Breast epithelium (tissue), 4 donors: ENCODE results near the gene ANKRD11. TPM values are rescaled to one million over a fixed set of nuclear protein-coding genes. Genes with fewer than 3 reads are reported as not detected.
"Not testable (repeated sequence)": the region's sequence is repeated elsewhere in the genome, so short reads cannot be mapped to it uniquely, and the experiment has no call there.

Experiments
- DNase-seq, 2 donors: peaks; one replicate each; pipeline ENCODE4 v3.0.0-alpha.2; 2019; ENCODE audit warnings: low spot score in 2 of 2
- H3K27ac ChIP-seq, 2 donors: fragments of 200-600 bp; sonication (generic) in 1 of 2; one replicate each; pipeline ENCODE4 v1.5.1; 2016 to 2019; ENCODE audit warnings: mild to moderate bottlenecking in 1 of 2
- H3K27me3 ChIP-seq, 2 donors: fragments of 200-600 bp; sonication (generic) in 1 of 2; one replicate each; pipeline versions ENCODE4 v1.5.1 to v1.6.0; 2017 to 2019; ENCODE audit warnings: control low read depth in 1 of 2, mild to moderate bottlenecking in 1 of 2
- H3K36me3 ChIP-seq: fragments of 200-600 bp; one replicate; pipeline ENCODE4 v1.5.1; 2019
- H3K4me1 ChIP-seq, 2 donors: fragments of 200-600 bp; sonication (generic); one replicate each; pipeline ENCODE4 v1.5.1; 2016 to 2019; ENCODE audit warnings: control low read depth in 1 of 2
- H3K4me3 ChIP-seq, 3 donors: fragments of 200-600 bp; sonication (generic); 1 replicate in 2 of 3; 2 replicates in 1 of 3; pipeline ENCODE4 v1.5.1; 2016 to 2019; ENCODE audit warnings: mild to moderate bottlenecking in 3 of 3, moderate library complexity in 2 of 3
- H3K9me3 ChIP-seq, 2 donors: fragments of 200-600 bp; sonication (generic) in 1 of 2; one replicate each; pipeline ENCODE4 v1.5.1; 2016 to 2019; ENCODE audit warnings: control low read depth in 1 of 2
- CTCF ChIP-seq, 3 donors: fragments of 450-650 bp; IDR thresholded peaks; one replicate each; pipeline ENCODE4 v1.5.1; 2016 to 2017; ENCODE audit warnings: antibody characterized with exemption in 3 of 3, mild to moderate bottlenecking in 3 of 3, moderate library complexity in 3 of 3
- POLR2A ChIP-seq: fragments of 450-650 bp; IDR thresholded peaks from one replicate; pipeline ENCODE4 v1.6.1; 2016; ENCODE audit warnings: antibody characterized with exemption, mild to moderate bottlenecking, moderate library complexity
- POLR2AphosphoS5 ChIP-seq, 3 donors: sonication (generic); formaldehyde crosslinking; IDR thresholded peaks; one replicate each; pipeline ENCODE4 v1.6.1; 2017; ENCODE audit warnings: antibody characterized with exemption in 3 of 3
- intact Hi-C: fragments of 100-400 bp; cut with DNase I; formaldehyde crosslinking; loops from one replicate; pipeline ENCODE4 v1.15.1; 2023; ENCODE audit warnings: low total_unique reads
- total RNA-seq, 3 donors: library from RNA; depleted of rRNA; stranded (reverse); fragments of >200 nt; gene quantifications; one replicate each; pipeline ENCODE4 v1.1.0, GENCODE V29; 2016

The ANKRD11 gene
- total RNA-seq, 3 donors from 2014 or later: 64.0 to 79.0 (median 69.2) TPM

GRCh38 chr16:89246383-89246902 lies 243.9 kb downstream of the ANKRD11 start:
- TF ChIP-seq POLR2AphosphoS5 (IDR thresholded peaks at IDR 0.05) (no peak), POLR2A (no peak), CTCF (IDR thresholded peaks at IDR 0.05) (no peak)
- Histone ChIP-seq H3K27ac (no peak overlapping the region), H3K9me3 (peaks cover 0 to 4% of the 10 kb centered on the region in 2 donors), H3K27me3 (no peaks in the 10 kb centered on the region), H3K4me1 (no peaks in the 10 kb centered on the region), H3K36me3 (no peaks in the 10 kb centered on the region), H3K4me3 (peak overlapping the region in 2 of 3 donors; percentile 56 to 80)
- no peak for DNase-seq
- intact Hi-C loops: no loop called here

- no peak overlapping the region for H3K27ac ChIP-seq
- H3K4me3 ChIP-seq: no peak overlapping the region
- no peaks in the 10 kb centered on the region for H3K36me3 ChIP-seq
- H3K9me3 ChIP-seq: no peaks in the 10 kb centered on the region
- no peaks in the 10 kb centered on the region for H3K27me3 ChIP-seq
- intact Hi-C loops: no loop called here
- TF ChIP-seq POLR2AphosphoS5 (IDR thresholded peaks at IDR 0.05) (no peak), POLR2A (no peak), CTCF (IDR thresholded peaks at IDR 0.05) (no peak)
- DNase-seq: no peak
- H3K4me1 ChIP-seq: no peaks in the 10 kb centered on the region
Observed at GRCh38 chr16:89244754-89245153, 245.6 kb downstream of the ANKRD11 start.

GRCh38 chr16:89244264-89244663 lies 246.1 kb downstream of the ANKRD11 start:
- H3K27me3 ChIP-seq, H3K4me3 ChIP-seq, H3K9me3 ChIP-seq, H3K4me1 ChIP-seq, intact Hi-C loops, H3K36me3 ChIP-seq, H3K27ac ChIP-seq: not testable (repeated sequence)
- DNase-seq: peak in 1 of 2 donors; percentile 17

- H3K27ac ChIP-seq: no peak overlapping the region
- TF ChIP-seq POLR2AphosphoS5 (IDR thresholded peaks at IDR 0.05) (no peak), CTCF (IDR thresholded peaks at IDR 0.05) (no peak), POLR2A (no peak)
- H3K36me3 ChIP-seq: no peaks in the 10 kb centered on the region
- intact Hi-C loops: no loop called here
- DNase-seq: peak in 1 of 2 donors; percentile 35
- H3K4me1 ChIP-seq: no peaks in the 10 kb centered on the region
- H3K4me3 ChIP-seq: no peak overlapping the region
- H3K27me3 ChIP-seq: no peaks in the 10 kb centered on the region
- H3K9me3 ChIP-seq: no peaks in the 10 kb centered on the region
Observed at GRCh38 chr16:89243664-89244063, 246.7 kb downstream of the ANKRD11 start.

GRCh38 chr16:89242795-89243200 lies 247.6 kb downstream of the ANKRD11 start:
- no peak overlapping the region for H3K27ac ChIP-seq
- no peaks in the 10 kb centered on the region for H3K36me3 ChIP-seq
- H3K9me3 ChIP-seq: no peaks in the 10 kb centered on the region
- H3K4me1 ChIP-seq: no peaks in the 10 kb centered on the region
- TF ChIP-seq CTCF (IDR thresholded peaks at IDR 0.05) (no peak), POLR2AphosphoS5 (IDR thresholded peaks at IDR 0.05) (no peak), POLR2A (no peak)
- no peak for DNase-seq
- H3K4me3 ChIP-seq: no peak overlapping the region
- no peaks in the 10 kb centered on the region for H3K27me3 ChIP-seq
- intact Hi-C loops: no loop called here
